Measurements from ENCODE around the gene SNRK. TPM values are rescaled to one million over a fixed set of nuclear protein-coding genes. Genes with fewer than 3 reads are reported as not detected.
"Not testable (repeated sequence)": the region's sequence is repeated elsewhere in the genome, so short reads cannot be mapped to it uniquely, and the experiment has no call there.

Gene SNRK
- total RNA-seq, 1 donor from 2014 or later = 23.6 TPM

DNA sequence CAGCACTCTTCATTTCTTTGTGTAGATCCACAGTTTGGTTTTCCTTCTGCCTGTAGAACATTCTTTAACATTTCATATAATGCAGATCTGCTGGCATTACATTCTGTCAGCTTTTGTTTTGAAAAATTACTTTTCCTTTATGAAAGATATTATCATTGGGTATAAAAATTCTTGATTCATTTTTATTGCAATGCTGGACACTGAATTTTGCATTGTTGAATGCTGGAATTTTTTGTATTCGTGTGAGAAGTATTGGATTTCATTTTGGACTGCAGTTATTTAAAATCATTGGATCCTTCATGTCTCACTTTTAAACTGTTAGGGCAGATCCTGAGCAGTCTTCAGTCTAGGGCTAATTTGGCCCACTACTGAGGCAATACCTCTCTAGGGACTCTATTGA is 67.1 kb downstream of the SNRK start:
- no peaks in the 10 kb centered on the region for H3K27me3 Mint-ChIP-seq
- DNase-seq (ENCODE audit: extremely low spot score, unreplicated experiment) = no peak
- TF ChIP-seq, protein P1, sequence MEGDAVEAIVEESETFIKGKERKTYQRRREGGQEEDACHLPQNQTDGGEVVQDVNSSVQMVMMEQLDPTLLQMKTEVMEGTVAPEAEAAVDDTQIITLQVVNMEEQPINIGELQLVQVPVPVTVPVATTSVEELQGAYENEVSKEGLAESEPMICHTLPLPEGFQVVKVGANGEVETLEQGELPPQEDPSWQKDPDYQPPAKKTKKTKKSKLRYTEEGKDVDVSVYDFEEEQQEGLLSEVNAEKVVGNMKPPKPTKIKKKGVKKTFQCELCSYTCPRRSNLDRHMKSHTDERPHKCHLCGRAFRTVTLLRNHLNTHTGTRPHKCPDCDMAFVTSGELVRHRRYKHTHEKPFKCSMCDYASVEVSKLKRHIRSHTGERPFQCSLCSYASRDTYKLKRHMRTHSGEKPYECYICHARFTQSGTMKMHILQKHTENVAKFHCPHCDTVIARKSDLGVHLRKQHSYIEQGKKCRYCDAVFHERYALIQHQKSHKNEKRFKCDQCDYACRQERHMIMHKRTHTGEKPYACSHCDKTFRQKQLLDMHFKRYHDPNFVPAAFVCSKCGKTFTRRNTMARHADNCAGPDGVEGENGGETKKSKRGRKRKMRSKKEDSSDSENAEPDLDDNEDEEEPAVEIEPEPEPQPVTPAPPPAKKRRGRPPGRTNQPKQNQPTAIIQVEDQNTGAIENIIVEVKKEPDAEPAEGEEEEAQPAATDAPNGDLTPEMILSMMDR (conservative IDR thresholded peaks at IDR 0.05) = no peak
- H3K4me1 Mint-ChIP-seq (ENCODE audit: unreplicated experiment) = no peaks in the 10 kb centered on the region
- H3K27ac Mint-ChIP-seq = no peak overlapping the region
- peaks cover 15% of the 10 kb centered on the region for H3K9me3 Mint-ChIP-seq
- H3K36me3 Mint-ChIP-seq = peaks cover 55% of the 10 kb centered on the region
- H3K4me3 Mint-ChIP-seq = no peak overlapping the region

DNA sequence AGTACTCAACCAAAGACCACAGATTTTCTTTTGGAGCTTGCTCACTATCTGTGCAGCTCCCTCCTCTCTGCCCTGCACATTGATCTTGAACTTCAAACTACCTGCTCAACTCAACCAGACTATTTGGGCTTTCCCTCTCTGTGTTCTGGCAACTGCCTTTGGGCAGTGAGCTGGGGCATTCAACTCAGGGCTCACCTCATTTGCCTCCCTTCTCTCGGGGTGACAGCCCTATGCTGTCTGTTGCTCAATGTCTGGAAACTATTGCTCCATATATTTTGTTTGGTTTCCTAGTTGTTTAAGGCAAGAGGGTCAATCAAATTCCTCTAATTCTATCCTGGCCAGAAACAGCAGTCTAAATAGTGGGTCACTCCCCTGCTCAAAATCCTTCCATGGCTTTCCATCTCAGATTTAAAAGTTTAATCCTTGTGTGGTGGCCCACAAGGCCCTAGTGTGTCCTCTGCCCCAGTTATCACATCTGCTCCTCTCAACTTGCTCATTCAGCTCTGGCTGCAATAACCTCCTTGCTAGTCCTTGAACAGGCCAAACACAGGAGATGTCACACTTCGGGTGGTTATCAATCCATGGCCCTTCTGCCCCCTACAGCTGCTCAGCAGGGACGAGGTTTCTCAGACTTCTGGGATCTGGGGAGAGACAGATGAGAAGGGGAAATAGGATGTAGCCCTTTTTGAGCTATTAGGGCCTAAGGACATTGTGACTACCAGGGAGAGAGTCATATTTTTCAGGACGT is 67.8 kb downstream of the SNRK start:
- Mint-ChIP-seq H3K27ac (no peak overlapping the region), H3K4me3 (no peak overlapping the region), H3K9me3 (peaks cover 15% of the 10 kb centered on the region), H3K36me3 (peaks cover 48% of the 10 kb centered on the region), H3K4me1 (ENCODE audit: unreplicated experiment) (no peaks in the 10 kb centered on the region), H3K27me3 (no peaks in the 10 kb centered on the region)
- DNase-seq (ENCODE audit: extremely low spot score, unreplicated experiment) = no peak
- TF ChIP-seq, protein P1 (conservative IDR thresholded peaks at IDR 0.05) = no peak

DNA sequence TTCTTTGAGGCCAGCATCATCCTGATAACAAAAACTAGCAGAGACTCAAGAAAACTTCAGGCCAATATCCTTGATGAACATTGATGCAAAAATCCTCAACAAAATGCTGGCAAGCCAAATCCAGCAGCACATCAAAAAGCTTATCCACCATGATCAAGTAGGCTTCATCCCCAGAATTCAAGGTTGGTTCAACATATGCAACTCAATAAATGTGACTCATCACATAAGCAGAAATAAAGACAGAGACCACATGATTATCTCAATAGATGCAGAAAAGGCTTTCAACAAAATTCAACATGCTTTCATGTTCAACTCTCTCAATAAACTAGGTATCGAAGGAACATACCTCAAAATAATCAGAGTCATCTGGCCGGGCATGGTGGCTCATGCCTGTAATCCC is 69.7 kb downstream of the SNRK start:
- not testable (repeated sequence) for DNase-seq (ENCODE audit: extremely low spot score, unreplicated experiment); H3K4me3 Mint-ChIP-seq; H3K4me1 Mint-ChIP-seq (ENCODE audit: unreplicated experiment); H3K27me3 Mint-ChIP-seq; H3K27ac Mint-ChIP-seq
- Mint-ChIP-seq H3K9me3 (peaks cover 15% of the 10 kb centered on the region), H3K36me3 (peaks cover 33% of the 10 kb centered on the region)

DNA sequence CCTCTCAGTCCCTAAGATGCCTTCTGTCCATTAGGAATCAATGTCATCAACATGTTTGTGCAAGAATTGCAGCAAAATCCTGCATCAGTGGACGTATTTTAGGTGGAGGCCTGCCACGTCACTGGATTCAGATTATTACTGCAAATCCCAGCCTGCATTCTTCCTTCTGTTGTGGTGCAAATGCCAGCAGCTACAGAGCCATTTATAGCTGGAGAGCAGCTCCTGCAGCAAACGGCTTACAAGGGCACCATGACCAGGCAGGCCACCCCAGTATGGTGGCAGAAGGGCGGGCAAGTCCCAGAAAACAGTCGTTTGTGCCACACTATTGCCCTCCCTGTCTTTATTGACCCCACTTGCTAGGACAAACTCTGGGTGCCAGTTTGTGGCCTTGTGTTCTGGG is 74.7 kb downstream of the SNRK start:
- no peak for DNase-seq (ENCODE audit: extremely low spot score, unreplicated experiment)
- Mint-ChIP-seq H3K9me3 (no peaks in the 10 kb centered on the region), H3K27ac (no peak overlapping the region), H3K4me1 (ENCODE audit: unreplicated experiment) (no peaks in the 10 kb centered on the region), H3K36me3 (peaks cover under 1% of the 10 kb centered on the region), H3K27me3 (no peaks in the 10 kb centered on the region), H3K4me3 (no peak overlapping the region)
- TF ChIP-seq, protein P1 (conservative IDR thresholded peaks at IDR 0.05) = no peak

DNA sequence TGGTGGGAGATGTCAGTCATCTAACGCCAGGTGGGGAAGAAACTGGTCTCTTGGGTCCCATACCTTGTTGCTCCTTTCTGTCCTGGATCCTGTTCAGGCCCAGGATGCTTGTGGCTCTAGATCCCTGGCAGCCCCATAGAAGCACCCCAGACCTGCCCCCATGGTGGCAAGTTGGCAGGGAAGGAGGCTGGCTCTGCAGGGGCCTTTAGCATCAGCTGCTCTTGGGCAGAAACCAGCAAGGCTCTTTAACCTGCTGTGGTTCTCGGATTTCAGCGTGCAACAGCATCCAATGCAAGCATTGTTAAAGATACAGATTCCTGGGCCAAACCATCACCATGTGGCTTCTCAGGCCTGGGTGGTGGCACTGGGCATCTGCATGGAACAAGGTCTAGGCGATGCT is 75.8 kb downstream of the SNRK start:
- TF ChIP-seq, protein P1 (conservative IDR thresholded peaks at IDR 0.05) = no peak
- no peak for DNase-seq (ENCODE audit: extremely low spot score, unreplicated experiment)
- H3K4me3 Mint-ChIP-seq = no peak overlapping the region
- no peaks in the 10 kb centered on the region for H3K9me3 Mint-ChIP-seq
- H3K27me3 Mint-ChIP-seq = no peaks in the 10 kb centered on the region
- H3K4me1 Mint-ChIP-seq (ENCODE audit: unreplicated experiment) = no peaks in the 10 kb centered on the region
- H3K27ac Mint-ChIP-seq = no peak overlapping the region
- H3K36me3 Mint-ChIP-seq = no peaks in the 10 kb centered on the region

DNA sequence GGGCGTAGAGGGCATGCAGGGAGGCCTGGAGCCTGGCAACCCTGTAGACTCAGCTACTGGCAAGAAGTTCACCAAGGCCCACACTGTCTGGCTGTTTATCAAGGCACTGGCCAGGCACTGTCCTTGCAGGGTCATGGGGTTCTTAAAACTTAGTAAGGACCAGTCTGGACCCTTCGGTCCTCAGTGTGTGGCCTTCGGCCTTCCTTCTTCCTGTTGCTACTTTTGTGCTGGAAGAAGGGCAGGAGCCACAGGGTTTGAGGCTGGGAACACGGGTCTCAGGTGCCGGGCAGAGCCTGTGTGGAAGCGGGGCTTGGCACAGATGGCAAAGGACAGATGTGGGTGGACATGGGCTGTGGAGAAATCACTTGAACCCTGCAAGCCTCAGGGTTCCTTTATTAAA is 76.6 kb downstream of the SNRK start:
- no peaks in the 10 kb centered on the region for H3K9me3 Mint-ChIP-seq
- H3K36me3 Mint-ChIP-seq = no peaks in the 10 kb centered on the region
- TF ChIP-seq, protein P1 (conservative IDR thresholded peaks at IDR 0.05) = no peak
- DNase-seq (ENCODE audit: extremely low spot score, unreplicated experiment) = no peak
- no peak overlapping the region for H3K27ac Mint-ChIP-seq
- no peak overlapping the region for H3K4me3 Mint-ChIP-seq
- no peaks in the 10 kb centered on the region for H3K4me1 Mint-ChIP-seq (ENCODE audit: unreplicated experiment)
- no peaks in the 10 kb centered on the region for H3K27me3 Mint-ChIP-seq
